ENCODE measurements around the gene TRPM2. TPM values are rescaled to one million over a fixed set of nuclear protein-coding genes. Genes with fewer than 3 reads are reported as not detected.

Gene TRPM2
- total RNA-seq, 6 experiments from 2014 or later, result 0.92 to 2.0 (median 1.2) TPM

DNA sequence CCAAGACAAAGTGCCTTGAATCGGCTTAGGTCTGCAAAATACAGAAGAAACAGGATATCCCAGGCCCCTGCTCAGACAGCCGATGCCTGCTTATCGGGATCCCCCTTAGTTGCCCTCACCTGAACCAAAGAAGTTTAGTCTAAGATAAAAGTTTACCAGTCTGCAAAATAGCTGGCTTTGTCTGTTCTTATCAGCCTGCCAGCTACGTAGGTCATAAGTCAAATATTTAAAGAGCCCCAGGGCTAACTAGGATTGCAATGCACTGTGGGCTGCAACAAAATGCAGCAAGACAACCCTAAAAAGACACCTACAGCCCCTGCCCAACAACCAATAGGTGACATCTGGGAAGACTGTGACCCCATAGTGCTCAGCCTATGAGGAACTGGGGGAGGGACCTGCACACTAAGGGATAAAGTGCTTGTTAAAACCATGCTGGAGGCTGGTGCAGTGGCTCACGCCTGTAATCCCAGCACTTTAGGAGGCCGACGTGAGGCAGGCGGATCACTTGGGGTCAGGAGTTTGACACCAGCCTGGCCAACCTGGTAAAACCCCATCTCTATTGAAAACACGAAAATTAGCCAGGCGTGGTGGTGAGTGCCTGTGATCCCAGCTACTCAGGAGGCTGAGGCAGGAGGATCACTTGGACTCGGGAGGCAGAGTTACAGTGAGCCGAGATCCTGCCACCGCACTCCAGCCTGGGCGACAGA, 129.3 kb downstream of the TRPM2 start:
- Histone ChIP-seq H3K27ac (peak overlapping the region; percentile 87 to 93 (median 92)), H3K9me3 (no peaks in the 10 kb centered on the region), H3K4me3 (peak overlapping the region; percentile 46 to 66 (median 53)), H3K36me3 (no peaks in the 10 kb centered on the region), H3K27me3 (no peaks in the 10 kb centered on the region), H3K4me1 (peaks cover 0 to 20% (median 9%) of the 10 kb centered on the region in 4 donors)
- 50% methylated on average over 6 of the region's 14 CpGs for WGBS (ENCODE audit: insufficient coverage, low coverage, low lambda C conversion rate, missing lambda C conversion rate)
- DNase-seq (peak; percentile 72 to 90 (median 81)), ATAC-seq (peak; percentile 55 to 73 (median 63))
- intact Hi-C loops (cut with DNase I), result no loop called here
- TF ChIP-seq CTCF (IDR thresholded peaks at IDR 0.05) (no peak), POLR2A (IDR thresholded peaks at IDR 0.05) (peak; percentile 77)

GRCh38 chr21:44483288-44484237, 130.1 kb downstream of the TRPM2 start:
- Histone ChIP-seq H3K36me3 (no peaks in the 10 kb centered on the region), H3K4me1 (peaks cover 0 to 18% (median 7%) of the 10 kb centered on the region in 4 donors), H3K27ac (peak overlapping the region; percentile 87 to 93 (median 92)), H3K9me3 (no peaks in the 10 kb centered on the region), H3K27me3 (no peaks in the 10 kb centered on the region), H3K4me3 (peak overlapping the region; percentile 46 to 66 (median 53))
- 46% methylated on average over 10 of the region's 28 CpGs for WGBS (ENCODE audit: insufficient coverage, low coverage, low lambda C conversion rate, missing lambda C conversion rate)
- ATAC-seq (peak; percentile 5 to 39 (median 30)), DNase-seq (peak in 1 of 3 donors; percentile 50)
- TF ChIP-seq POLR2A (IDR thresholded peaks at IDR 0.05) (no peak), CTCF (IDR thresholded peaks at IDR 0.05) (no peak)
- intact Hi-C loops (cut with DNase I), result no loop called here

GRCh38 chr21:44484498-44485253, 131.3 kb downstream of the TRPM2 start:
- intact Hi-C loops (cut with DNase I), result no loop called here
- no peaks in the 10 kb centered on the region for H3K27me3 ChIP-seq
- TF ChIP-seq CTCF (IDR thresholded peaks at IDR 0.05) (no peak), POLR2A (IDR thresholded peaks at IDR 0.05) (no peak)
- WGBS (ENCODE audit: insufficient coverage, low coverage, low lambda C conversion rate, missing lambda C conversion rate), result 65% methylated on average over 15 of the region's 43 CpGs
- H3K4me1 ChIP-seq, result peaks cover 0 to 8% (median 3%) of the 10 kb centered on the region in 4 donors
- H3K9me3 ChIP-seq, result no peaks in the 10 kb centered on the region
- H3K27ac ChIP-seq, result peak overlapping the region; percentile 87 to 93 (median 92)
- ATAC-seq (peak in 3 of 4 donors; percentile 11 to 40 (median 32)), DNase-seq (peak in 1 of 3 donors; percentile 31)
- H3K4me3 ChIP-seq, result peak overlapping the region in 2 of 3 donors; percentile 53 to 66
- H3K36me3 ChIP-seq, result no peaks in the 10 kb centered on the region

GRCh38 chr21:44485254-44485793, 131.9 kb downstream of the TRPM2 start:
- peak overlapping the region in 1 of 3 donors; percentile 32 for H3K27ac ChIP-seq
- peaks cover 0 to 8% (median 3%) of the 10 kb centered on the region in 4 donors for H3K4me1 ChIP-seq
- no peaks in the 10 kb centered on the region for H3K9me3 ChIP-seq
- 72% methylated on average over 15 of the region's 25 CpGs for WGBS (ENCODE audit: insufficient coverage, low coverage, low lambda C conversion rate, missing lambda C conversion rate)
- DNase-seq, result peak; percentile 72 to 77 (median 74)
- peak; percentile 69 to 84 (median 76) for ATAC-seq
- H3K4me3 ChIP-seq, result peak overlapping the region; percentile 36 to 51 (median 48)
- intact Hi-C loops (cut with DNase I), result no loop called here
- TF ChIP-seq CTCF (IDR thresholded peaks at IDR 0.05) (peak in 3 of 4 donors; percentile 33 to 49 (median 43)), POLR2A (IDR thresholded peaks at IDR 0.05) (no peak)
- no peaks in the 10 kb centered on the region for H3K36me3 ChIP-seq
- no peaks in the 10 kb centered on the region for H3K27me3 ChIP-seq
